NCI-H1105 (cell line): ENCODE measurements around the gene NEURL1.
"Not testable (repeated sequence)": the region's sequence is repeated elsewhere in the genome, so short reads cannot be mapped to it uniquely, and the experiment has no call there.

Source experiments
- DNase-seq: peaks from one replicate; lab custom pipeline; 2025; lab: John Stamatoyannopoulos, UW

The NEURL1 gene

DNA sequence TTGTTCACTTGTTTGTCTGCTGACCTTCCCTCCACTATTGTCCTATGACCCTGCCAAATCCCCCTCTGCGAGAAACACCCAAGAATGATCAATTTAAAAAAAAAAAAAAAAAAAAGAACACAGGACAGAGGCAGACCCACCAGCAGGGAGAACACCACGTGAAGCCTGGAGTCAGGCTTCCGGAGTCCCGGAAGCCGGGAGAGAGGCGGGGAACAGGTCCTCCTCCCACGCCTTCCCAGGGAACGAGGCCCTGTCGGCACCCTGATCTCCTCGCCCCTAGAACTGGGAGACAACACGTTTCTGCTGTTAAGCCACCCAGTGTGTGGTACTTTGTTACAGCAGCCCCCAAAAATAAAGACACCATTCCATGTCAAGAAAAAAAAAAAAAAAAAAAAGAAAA, 114.6 kb downstream of the NEURL1 start:
- DNase-seq: not testable (repeated sequence)

DNA sequence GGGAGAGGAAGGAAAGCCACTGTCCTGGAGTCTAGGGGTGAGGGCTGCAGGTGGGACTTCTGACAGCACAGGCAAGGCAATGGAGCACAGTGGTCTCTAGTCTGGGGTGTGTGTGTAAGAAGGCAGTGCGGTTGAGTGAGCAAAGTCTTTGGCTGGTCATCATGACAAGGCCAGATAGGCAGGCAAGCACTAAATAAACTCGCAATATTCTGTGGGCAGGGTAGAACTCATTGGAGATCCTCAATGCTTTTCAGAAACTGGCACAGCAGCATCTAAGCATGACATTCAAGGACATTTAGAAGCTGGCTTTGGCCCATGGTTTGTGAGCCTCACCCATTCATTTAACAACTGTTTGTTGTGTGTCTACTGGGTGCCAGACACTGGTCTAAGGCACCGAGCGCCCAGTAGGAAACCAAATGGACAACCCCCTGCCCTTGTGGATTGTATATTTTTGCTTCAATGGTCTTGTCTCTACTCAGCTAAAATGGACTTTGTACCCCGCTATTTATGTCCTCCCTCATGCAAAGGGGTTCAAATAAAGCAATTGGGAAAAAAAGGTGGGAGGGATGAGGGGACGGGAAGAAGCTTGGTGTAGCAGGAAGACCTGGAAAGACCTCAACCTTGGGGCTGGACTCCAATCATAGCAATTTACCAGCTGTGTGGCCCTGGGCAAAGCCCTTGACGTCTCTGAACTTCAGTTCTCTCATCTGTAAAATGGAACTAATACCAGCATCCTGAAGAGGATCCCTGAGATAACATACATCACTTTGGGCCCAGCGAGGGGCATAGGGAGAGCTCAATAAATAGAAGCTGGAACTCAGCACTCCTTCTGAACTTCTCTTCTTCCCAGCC, 116.0 kb downstream of the NEURL1 start:
- no peak for DNase-seq

DNA sequence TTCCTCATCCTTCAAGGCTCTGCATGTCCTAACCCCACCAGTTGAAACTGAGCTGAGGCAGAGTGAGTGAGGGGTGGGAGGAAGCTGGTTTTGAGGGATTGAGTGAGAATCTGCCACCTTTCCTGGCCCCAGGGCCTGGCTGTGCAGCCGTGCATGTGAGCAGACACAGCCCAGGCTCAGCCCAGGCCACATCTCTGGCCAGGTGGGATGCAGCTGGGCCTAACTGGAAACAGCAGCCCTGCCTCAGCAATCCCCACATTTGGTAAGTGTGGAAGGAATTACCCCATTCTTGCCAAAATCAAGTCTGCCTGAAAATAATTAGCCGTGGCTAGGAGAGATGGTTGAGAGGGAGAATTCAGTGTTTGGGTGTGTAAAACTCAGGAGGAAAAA, 116.6 kb downstream of the NEURL1 start:
- no peak for DNase-seq

DNA sequence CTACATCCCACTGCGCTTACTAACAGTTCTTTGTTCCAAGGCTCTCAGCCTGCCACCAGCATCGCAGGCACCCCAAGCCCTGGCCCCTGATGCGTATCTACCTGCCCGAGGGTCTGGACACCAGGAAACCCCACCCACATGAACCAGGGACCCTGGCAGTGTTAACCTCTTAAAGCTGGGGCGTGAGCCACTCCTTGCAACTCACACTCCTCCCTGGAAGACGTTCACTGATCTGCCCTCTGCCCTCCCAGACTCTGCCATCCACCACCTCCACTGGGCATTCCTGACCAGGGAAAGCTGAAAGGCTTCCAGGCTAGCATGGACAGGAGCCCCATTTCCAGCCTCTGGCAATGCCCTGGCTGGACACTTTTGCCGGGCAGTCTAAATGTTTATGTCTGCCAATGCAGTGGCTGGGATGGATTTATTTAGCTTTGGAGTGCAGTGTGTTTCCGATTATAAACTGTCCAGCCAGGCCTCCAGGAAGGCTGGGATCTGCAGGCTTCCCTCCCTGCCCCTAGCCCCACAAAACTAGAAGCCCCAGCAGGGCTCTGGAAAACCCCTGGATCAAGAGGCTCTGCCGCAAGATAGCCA, 117.5 kb downstream of the NEURL1 start:
- no peak for DNase-seq

DNA sequence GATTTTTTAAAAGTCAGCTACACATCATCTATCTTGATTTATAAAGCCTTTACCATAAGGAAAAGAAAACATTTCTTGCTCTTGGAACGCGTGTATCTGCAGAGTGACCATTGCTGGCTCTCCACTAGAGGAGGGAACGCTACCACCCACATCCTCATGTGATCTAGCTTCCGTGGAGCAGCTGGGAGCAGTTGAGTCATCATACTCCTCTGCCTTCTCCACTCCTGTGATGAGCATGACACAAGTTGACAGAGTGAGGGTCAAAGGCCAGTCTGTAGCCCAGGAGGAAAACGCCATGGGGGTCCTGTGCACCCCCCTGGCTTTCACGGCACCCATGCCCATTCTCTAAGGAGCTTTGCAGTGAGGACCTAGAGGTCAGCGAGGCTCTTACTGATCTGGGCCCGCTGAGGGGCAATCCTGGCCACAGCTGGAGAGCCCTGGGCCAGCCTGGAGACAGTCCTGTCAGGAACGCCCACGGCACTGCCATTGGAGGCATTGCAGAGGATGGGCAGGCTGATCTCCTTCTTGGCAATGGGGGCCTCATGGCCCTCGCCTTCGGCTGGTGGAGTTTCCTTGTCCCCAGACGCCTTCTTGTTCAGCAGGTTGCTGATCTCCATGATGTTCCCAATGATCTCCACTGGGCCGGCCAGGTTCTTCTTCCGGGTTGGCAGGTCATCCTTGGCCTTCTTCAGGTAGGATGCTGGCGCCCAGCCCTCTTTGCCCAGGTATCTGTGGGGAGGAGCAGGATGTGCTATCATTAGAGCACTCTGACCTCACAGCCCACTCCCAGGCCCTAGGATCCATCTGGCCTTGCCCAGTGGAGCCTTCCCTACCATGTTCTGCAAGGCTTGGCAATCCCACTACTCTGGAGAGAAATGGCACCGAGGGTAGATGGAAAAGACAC, 119.2 kb downstream of the NEURL1 start:
- no peak for DNase-seq

DNA sequence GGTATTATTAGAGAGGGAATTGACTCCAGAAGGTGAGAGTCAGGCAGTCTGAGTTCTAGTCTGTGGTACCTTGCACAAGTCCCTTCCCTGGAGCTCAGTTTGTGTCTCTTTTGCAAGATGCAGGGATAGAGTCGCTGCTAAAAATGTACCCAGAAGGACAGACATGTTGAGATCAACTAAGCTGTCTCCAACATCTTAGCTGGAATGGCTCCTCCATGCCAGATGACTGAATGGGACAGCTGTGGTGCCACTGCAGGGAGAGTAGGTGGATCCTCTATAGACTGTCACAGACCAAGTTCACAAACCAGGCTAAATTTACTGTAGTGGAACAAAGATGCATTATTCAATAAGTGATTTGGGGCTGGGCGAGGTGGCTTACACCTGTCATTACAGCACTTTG, 120.1 kb downstream of the NEURL1 start:
- no peak for DNase-seq

DNA sequence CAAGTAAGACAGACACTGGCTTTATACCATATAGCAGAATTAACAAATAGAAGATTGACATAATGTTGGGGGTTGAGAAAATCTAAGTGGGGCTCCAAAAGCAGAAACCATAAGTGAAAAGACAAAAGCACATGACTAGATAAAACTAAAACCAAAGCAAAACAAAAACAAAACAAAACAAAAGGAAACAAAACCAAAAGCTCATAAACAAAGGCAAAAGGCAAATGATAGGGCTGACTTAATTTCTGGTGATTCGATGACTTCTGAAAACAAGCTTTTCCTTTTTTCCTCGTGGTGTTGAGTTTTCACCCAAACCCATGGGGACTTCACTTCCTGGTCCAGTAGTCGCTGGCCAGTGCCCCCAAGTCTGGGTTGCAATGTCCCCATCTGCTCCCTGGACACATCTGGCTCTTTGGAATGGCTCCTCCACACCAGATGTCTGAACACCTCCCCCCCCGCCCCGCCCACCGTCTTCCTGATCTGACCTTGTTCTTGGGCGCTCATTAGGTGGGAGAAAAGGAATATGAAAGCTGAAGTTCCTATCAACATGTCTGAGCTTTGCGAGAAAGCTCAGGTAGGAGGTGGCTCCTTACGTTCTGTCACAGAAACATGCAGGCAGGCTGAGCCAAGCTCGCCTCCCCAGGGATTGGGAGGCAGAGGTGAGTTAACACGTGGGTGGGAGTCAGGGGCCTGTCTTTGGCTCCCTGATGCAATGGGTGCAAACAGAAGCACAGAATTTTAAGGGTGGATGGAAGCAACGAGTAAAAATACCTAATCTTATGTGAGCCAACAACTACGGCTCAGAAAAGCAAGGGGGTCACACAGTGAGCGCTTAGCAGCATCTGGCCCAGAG, 121.0 kb downstream of the NEURL1 start:
- DNase-seq: no peak

DNA sequence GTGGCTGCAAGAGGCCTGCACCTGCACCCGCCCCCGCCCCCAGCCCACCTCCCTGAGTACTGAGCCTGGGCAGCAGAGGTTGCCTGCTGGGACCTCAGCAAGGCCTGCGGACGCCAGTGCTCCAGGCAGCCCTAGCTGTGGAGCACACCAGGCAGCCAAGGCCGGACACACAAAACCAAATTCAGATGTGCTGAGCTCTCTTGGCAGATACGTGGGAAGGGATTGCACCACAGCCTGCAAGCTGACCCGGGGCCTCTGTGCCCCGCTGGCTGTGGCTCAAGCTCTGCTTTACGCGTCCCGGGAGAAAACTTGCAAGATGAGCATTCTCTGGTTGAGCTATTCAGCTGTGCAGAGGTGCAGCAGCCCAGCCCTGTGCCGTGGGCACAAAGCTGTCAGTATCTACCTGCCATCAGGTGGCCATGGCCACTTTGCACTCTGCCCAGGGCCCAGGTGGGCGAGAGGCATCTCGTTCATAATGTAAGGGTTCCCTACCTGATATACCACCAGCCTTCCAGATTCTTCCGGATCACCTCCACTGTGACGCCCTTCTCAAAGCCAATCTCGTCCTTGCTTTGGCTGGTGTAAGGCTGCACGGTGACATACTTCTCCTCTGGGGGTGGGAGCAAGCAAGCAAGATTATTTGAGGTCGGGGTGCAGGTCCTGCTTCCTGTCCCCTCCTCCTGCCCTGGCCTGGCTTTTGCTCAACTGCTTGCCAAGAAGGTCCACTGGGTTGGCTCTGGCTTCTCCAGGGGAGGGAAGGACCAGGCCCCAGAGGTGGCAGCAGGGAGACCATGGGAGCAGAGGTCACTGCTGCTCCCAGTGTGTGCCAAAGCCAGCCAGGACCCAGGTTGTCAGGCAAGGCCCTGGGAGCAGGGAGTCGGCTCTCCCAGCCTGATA, 123.4 kb downstream of the NEURL1 start:
- no peak for DNase-seq

DNA sequence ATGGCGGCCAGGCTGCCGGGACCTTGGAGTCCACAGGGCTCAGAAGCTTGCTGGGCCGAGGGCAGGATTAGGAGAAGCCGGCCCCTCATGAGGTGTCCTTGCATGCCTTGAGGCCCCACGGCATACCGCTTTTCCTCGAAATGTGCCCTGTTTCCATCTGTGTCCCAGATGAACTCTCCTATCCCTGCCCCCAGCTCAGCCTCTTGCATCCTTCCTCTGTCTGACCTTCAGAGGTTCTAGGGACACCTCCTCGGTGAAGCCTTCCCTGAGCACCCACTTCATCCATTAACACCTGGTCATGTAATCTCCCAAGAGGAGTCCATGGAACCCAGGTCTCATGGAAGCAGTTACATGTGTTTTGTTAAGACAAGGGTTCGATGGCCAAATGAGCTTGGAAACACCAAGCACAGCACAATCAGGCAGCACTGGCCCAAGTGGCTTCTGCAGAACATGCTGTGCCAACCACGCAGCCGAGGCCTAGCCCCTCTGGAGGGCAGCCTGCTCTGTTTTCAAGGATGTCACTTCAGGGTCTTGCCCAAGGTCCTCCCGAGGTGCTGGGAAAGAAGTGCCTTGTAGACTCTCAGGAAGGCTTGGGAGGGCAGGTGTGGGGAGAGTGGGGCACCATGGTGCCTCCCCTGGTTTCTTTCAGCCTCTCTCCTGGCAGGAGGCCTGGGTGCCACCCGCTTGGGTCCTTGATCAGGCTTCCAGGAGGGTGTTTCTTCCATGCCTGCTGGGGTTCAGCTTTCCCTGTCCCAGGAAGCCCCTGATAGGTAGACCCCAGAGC, 124.3 kb downstream of the NEURL1 start:
- no peak for DNase-seq

DNA sequence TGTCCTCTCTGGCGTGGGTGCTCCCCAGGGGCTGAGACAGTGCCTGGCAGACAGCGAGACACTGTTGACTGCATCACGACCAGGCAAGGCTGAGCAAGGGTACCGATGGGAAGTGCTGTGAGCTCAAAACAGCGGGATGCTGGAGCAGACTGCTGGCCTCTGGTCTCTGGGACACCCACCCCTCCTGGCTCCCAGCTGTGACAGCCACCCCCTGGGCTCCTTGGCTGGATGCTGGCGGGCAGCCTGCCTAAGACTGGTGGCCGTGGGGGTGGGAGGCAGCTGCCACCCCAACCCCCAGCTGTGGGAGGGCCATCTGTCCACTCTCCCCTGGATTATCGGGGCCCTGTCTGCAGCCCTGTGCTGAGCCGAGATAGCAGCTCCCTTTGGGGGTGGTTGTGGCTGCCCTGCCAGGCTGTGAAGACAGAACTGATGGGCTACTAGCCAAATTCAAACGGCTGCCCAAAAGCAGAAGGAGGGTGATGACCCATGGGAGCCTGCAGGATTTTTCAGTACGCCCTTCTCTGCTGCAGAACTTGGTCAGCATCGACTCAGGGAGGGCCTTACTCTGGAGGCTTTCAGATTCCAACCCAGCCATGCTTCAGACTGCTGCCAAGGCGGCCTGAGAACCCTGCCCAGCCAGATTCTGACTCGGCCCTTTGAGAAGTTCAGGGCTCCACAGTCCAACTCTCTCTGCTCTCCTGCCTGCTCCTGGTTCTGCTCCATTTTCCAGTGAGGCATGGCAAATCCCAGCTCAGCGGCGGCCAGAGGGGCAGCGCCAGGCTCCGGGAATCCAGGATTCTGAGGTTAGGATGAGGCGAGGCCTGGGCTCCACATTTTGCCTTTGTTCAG, 125.3 kb downstream of the NEURL1 start:
- DNase-seq: no peak

DNA sequence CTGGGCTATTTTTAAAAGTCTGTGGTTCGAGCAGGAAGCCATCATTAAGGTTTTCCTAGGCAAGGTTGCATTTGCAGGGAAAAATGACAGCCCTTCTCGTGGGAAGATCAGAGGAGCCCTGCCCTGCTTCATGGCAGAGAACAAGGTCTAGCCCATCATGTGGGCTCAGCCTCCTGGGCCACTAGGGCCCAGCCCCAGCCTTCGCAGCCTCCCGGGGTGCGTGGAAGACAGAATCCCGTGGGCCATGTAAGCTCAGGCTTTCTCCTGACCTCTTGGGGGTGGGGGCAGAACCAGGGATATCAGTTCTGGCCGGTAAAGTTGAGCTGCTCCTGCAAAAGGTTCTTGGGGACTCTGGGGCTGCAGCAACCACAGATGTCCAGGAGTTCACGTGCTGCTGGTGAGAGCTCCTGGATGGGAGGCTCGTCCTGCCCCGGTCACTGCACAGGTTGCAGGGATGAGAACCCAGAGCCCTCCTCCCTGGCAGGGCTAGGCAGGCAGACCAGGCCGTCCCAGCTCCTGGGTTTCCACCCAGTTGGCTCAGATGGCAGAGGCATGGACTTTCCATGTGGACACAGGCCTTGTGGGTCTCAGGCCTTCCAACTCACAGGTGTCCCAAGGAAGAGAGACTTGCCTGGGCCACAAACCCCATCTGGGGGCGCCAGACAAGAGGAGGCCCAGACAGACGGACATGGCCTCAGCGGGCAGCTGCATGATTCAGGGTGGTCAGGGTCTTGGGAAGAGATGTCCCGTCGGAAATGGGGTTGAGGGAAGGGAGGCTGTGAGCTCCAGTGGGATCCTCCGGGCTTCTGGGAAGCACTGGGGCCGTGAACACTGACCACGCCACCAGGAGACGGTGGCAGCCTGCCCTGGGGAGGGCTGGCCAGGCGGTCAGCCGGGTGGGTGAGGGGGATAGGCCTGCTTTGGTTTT, 126.2 kb downstream of the NEURL1 start:
- no peak for DNase-seq

DNA sequence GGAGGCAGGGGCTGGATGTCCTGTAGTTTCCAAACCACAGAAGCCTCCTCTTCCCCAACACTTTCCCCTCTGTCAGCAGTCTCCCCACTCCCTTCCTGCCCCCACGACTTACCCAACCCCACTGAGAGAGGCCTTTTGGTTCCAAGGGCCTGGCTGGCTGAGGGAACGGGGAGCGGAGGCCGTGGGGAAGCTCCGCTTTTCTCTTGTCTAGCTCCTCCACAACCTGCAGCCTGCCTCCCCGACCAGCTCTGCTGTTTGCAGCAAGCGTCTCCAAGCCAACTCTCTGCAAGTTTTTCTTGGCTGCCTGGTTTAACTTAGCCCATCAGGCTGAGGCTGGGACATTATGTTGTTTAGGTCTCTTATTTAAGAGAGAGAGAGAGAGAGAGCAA, 126.8 kb downstream of the NEURL1 start:
- DNase-seq: no peak

DNA sequence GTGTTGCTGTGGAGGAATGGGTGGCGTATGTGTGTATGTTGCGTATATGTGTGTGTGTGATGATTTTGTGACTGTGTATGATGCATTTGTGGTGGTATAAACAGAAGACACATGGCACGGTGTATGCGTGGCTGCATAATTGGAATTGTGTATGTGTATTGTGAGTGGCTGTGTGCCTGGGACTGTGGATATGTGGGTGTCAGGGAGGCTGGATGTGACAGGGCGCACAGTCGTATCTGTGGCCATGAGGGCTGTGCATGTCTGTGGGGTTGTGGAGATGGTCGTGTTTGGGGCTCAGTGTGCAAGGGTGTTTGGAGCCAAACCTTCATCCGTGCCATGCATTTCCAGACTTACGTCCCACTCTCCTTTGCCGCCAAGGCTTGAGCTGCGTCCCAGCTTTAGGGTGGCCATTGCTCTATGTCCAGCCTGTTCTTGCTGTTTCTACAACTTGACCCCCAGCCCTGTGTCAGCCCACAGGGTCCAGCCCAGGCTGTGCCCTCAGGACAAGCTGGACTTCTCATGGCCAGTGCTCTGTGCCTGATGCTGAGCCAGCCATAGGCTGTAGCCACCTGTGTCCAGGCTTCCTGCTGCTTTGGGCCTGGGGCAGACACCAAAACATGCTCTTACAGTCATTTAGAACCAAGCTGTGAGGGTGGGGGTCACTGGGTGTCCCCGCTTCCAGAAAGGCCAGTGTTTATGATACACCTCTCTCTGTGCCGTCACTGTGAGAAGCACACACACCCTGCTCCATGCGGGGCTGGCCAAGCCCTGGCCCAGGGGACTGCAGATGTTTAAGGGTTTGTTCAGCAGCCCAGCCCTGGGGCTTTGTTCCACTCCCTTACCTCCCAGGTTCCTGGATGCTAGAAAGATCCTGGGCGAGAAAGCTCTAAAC, 127.6 kb downstream of the NEURL1 start:
- DNase-seq: no peak

DNA sequence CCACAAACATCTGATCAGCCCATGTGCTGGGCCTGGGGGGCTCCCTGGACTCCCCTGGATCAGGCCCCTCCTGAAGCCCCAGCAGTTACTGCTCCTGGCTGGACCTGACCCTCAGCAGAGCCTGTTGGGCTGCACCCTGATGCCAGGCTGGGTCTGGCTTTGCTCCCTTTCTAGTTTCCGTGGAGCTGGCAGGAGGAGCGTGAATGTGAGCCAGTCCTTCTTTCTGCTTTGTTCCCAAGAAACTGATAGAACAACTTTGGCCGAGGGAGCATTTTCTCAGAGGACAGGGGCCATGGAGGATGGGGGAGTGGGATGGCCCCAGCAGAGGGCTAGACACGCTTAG, 128.2 kb downstream of the NEURL1 start:
- DNase-seq: no peak

DNA sequence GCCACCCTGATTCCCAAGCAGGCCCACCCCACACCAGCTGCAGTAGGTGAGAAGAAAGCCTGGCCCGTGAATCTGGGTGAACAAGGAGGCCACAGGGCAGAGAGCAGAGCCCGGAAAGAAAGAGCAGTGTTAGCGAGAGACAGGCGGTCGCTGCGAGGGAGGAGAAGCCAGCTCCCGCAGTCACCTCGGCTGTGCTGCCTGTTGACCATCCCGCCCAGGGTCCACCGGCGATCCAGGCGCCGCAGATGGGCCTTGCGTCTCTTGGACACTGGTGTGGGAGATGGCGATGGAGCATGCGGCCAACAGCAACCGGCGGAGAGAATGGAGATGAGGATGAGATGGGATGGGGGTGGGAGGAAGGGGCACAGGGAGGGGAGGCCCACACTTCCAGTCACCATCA, 128.8 kb downstream of the NEURL1 start:
- DNase-seq: no peak

DNA sequence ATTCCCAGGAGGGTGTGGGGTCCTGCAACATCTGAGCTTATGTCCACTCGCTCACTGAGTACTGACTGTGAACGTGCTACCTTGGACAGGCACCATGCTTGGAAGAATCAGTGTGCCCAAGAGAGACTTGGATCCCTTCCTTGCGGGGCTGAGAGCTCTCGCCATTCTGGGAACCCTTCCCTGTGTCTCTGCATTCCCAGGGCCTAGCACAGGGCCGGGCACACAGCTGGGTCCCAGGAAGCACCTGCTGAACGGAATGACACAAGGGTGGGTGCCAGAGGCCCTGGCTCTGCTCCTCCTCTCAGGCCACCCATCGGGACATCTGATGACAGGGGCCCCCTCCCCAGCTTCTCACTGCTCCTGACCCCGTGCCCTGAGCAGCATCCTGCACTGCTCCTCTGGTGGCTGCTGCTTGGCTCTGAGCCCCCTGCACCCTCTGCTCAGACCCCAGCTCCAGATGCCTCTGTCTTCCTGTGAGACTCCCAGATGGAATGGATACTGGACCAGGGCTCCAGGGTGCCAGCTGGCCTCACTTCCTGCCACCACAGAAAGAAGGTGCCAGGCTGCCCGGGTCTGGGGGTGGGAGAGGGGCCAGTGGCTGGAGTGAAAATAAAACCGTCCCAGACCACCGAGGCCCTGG, 129.6 kb downstream of the NEURL1 start:
- no peak for DNase-seq

DNA sequence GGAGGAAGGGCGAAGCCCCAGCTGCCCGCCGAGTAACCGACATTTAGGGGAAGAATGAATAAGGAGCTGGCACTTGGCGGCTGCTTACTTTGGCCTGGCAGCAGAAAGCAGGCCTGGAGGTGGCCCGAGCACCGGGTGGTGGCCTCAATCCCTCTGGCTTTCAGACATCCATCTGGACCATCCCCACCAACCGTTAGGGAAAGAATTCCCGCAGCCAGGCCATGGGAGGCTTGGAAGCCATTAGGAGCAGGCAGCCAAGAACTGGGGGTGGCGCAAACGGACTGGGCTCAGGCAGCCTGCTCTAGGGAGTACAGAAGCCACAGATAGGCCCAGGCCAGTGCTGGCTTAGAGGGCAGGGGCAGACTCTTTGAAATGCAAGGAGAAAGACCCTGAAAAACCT, 132.7 kb downstream of the NEURL1 start:
- no peak for DNase-seq
